Measurements from ENCODE around the gene ACOX1.

- TF ChIP-seq ATF3 (IDR thresholded peaks at IDR 0.05) (no peak), GABPA (IDR thresholded peaks at IDR 0.05 in 1 of 2, conservative IDR thresholded peaks at IDR 0.05 in 1 of 2) (no peak), TAF1 (conservative IDR thresholded peaks at IDR 0.05) (no peak), ZBTB33 (IDR thresholded peaks at IDR 0.05) (no peak), REST (IDR thresholded peaks at IDR 0.05) (no peak), SP1 (IDR thresholded peaks at IDR 0.05) (no peak), RXRA (IDR thresholded peaks at IDR 0.05) (no peak), MAX (IDR thresholded peaks at IDR 0.05) (no peak), HNF4A (conservative IDR thresholded peaks at IDR 0.05) (no peak), RAD21 (IDR thresholded peaks at IDR 0.05) (no peak), EGR1 (IDR thresholded peaks at IDR 0.05; ENCODE audit: low read depth in 2 of 2) (no peak)
- TF ChIP-seq, protein P1, sequence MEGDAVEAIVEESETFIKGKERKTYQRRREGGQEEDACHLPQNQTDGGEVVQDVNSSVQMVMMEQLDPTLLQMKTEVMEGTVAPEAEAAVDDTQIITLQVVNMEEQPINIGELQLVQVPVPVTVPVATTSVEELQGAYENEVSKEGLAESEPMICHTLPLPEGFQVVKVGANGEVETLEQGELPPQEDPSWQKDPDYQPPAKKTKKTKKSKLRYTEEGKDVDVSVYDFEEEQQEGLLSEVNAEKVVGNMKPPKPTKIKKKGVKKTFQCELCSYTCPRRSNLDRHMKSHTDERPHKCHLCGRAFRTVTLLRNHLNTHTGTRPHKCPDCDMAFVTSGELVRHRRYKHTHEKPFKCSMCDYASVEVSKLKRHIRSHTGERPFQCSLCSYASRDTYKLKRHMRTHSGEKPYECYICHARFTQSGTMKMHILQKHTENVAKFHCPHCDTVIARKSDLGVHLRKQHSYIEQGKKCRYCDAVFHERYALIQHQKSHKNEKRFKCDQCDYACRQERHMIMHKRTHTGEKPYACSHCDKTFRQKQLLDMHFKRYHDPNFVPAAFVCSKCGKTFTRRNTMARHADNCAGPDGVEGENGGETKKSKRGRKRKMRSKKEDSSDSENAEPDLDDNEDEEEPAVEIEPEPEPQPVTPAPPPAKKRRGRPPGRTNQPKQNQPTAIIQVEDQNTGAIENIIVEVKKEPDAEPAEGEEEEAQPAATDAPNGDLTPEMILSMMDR (IDR thresholded peaks at IDR 0.05; ENCODE audit: low read depth, low read length, missing input control) = no peak
These were observed 36.5 kb downstream of the ACOX1 start for GRCh38 chr17:75942473-75942872.
